Frontal cortex (tissue), 4 donors: ENCODE data around the gene DCHS1. TPM values are rescaled to one million over a fixed set of nuclear protein-coding genes. Genes with fewer than 3 reads are reported as not detected.

ENCODE experiments used
- DNase-seq, 2 donors: peaks; one replicate each; pipeline ENCODE4 v3.0.0; 2012; ENCODE audit warnings: low spot score in 2 of 2
- FAIRE-seq: peaks from 2 replicates; lab custom pipeline; 2012; peaks lifted over from hg19 to GRCh38; lab: Jason Lieb, UNC
- total RNA-seq: library from RNA; depleted of rRNA; stranded (reverse); fragments of >200 nt; gene quantifications from one replicate; pipeline ENCODE4 v1.2.3, GENCODE V29; 2014
- donor health status: control.
- donor health status: control.
- donor health status: control.

Gene DCHS1
- total RNA-seq, 1 donor from 2014 or later = 38.3 TPM

DNA sequence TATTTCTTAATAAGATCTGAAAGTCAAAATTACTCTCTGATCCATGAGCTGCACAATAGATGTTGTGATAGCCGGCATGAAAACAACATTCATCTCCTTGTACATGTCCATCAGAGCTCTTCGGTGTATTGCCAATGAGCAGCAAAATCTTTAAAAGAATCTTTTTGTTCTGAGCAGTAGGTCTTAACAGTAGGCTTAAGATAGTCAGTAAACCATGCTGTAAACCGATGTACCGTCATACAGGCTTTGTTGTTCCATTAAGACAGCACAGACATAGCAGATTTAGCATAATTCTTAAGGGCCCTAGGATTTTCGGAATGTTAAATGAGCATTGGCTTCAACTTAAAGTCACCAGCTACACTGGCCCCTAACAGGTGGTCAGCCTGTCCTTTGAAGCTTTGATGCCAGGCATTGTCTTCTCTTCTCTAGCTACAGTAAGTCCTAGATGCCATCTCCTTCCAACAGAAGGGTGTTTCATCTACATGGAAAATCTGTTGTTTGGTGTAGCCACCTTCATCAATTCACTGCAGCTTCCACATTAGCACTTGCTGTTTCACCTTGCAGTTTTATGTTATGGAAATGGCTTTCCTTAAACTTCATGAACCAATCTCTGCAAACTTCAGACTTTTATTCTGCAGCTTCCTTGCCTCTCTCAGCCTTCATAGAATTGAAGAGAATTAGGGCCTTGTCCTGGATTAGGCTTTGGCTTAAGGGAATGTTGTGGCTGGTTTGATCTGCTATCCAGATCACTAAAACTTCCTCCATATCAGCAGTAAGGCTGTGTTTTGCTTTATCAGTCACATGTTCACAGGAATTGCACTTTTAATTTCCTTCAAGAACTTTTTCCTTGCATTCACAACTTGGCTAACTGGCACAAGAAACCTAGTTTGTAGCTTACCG, 80.5 kb downstream of the DCHS1 start:
- FAIRE-seq (no peak), DNase-seq (no peak)

DNA sequence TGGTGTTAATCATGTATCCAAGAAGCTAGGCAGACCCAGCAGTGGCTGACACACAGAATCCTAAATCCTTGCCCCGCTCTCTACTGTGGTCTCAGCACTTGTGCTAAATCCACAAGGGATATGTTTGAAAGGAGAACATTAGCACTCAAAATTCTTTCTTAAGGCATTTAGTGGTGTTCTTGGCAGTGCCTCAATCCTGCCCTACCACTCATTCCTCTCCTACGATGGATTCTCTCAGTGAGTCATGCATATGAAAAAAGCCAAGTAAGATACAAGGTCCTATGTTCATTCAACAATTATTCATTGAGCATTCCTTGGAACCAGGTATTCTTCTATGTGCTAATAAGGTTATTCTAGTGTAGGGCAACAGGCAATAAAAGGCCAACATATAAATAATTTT, 83.4 kb downstream of the DCHS1 start:
- DNase-seq (no peak), FAIRE-seq (no peak)

DNA sequence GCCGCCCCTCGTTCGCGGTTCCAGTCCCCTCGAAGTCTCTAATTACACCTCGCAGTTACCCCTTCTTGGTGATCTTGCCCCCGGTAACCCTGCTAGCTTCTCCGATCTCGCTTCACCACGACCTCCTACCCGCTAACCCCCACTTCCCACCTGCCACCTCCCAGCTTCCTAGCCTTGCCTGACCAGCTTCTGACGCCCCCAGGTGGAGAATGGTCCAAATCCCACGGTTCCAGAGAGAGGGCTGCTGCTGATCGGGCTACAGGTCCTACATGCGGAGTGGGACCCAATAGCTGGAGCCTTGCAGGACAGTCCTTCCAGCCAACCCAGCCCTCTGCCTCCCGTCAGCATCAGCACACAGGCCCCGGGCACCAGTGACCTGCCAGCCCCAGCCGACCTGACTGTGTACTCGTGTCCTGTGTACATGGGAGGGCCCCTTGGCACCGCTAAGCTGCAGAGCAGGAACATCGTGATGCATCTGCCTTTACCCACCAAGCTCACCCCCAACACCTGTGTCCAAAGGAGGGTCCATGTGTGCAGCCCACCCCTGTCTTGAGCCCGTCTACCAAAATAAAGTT, 84.1 kb downstream of the DCHS1 start:
- no peak for FAIRE-seq
- DNase-seq = no peak

Other genes with a start within 250 kb of the DCHS1 start
- gene APBB1, start 236.7 kb downstream of the DCHS1 start, total RNA-seq = 293 TPM
- gene HPX, start 214.8 kb downstream of the DCHS1 start, total RNA-seq = 0.82 TPM
- gene TRIM3, start 181.9 kb downstream of the DCHS1 start, total RNA-seq = 40.4 TPM
- 25.3 TPM for gene ARFIP2, start 174.5 kb downstream of the DCHS1 start, total RNA-seq
- 21.2 TPM for gene TIMM10B, start 174.3 kb downstream of the DCHS1 start, total RNA-seq
- 2.4 TPM for gene DNHD1, start 158.5 kb downstream of the DCHS1 start, total RNA-seq
- gene RRP8, start 52.2 kb downstream of the DCHS1 start, total RNA-seq = 11.4 TPM
- gene ILK, start 52.0 kb downstream of the DCHS1 start, total RNA-seq = 48.1 TPM
- 10.2 TPM for gene TAF10, start 43.6 kb downstream of the DCHS1 start, total RNA-seq
- 3.3 TPM for gene TPP1, start 36.4 kb downstream of the DCHS1 start, total RNA-seq
- gene MRPL17, start 27.5 kb upstream of the DCHS1 start, total RNA-seq = 18.8 TPM
- gene OR2AG2, start 116.2 kb upstream of the DCHS1 start, total RNA-seq = 0.41 TPM
- not detected for gene OR2AG1, start 127.2 kb upstream of the DCHS1 start, total RNA-seq
- gene OR6A2, start 143.9 kb upstream of the DCHS1 start, total RNA-seq = 0.41 TPM
- gene OR10A5, start 189.9 kb upstream of the DCHS1 start, total RNA-seq = not detected
- gene OR10A2, start 207.2 kb upstream of the DCHS1 start, total RNA-seq = not detected
- gene OR10A4, start 220.8 kb upstream of the DCHS1 start, total RNA-seq = not detected
- 0.41 TPM for gene OR2D2, start 236.7 kb upstream of the DCHS1 start, total RNA-seq